Osteocyte (in vitro differentiated cells): ENCODE results near the gene SNX19. TPM values are rescaled to one million over a fixed set of nuclear protein-coding genes. Genes with fewer than 3 reads are reported as not detected.

ENCODE experiments used
- DNase-seq: peaks from one replicate; pipeline ENCODE4 v3.0.0; 2021; ENCODE audit warnings: mixed read lengths; ENCODE audit not compliant: unreplicated experiment; ENCODE audit errors: extremely low spot score
- H3K27ac Mint-ChIP-seq: one replicate; pipeline ENCODE4 v1.8.0; 2021; ENCODE audit warnings: mild to moderate bottlenecking, mixed read lengths; ENCODE audit not compliant: unreplicated experiment
- H3K27me3 Mint-ChIP-seq: one replicate; pipeline ENCODE4 v1.8.0; 2021; ENCODE audit warnings: mixed read lengths; ENCODE audit not compliant: unreplicated experiment
- H3K36me3 Mint-ChIP-seq: one replicate; pipeline ENCODE4 v1.8.0; 2021; ENCODE audit warnings: mixed read lengths; ENCODE audit not compliant: unreplicated experiment
- H3K4me1 Mint-ChIP-seq: one replicate; pipeline ENCODE4 v1.8.0; 2021; ENCODE audit warnings: mixed read lengths; ENCODE audit not compliant: unreplicated experiment
- H3K4me3 Mint-ChIP-seq: one replicate; pipeline ENCODE4 v1.8.0; 2021; ENCODE audit warnings: mild to moderate bottlenecking, moderate library complexity, mixed read lengths; ENCODE audit not compliant: unreplicated experiment
- H3K9me3 Mint-ChIP-seq: one replicate; pipeline ENCODE4 v1.8.0; 2021; ENCODE audit warnings: mixed read lengths; ENCODE audit not compliant: unreplicated experiment
- CTCF ChIP-seq: fragments of 200-600 bp; sonication (generic); IDR thresholded peaks from 2 replicates; pipeline ENCODE4 v1.5.0; 2021; ENCODE audit warnings: antibody characterized with exemption, mild to moderate bottlenecking, moderate library complexity
- total RNA-seq: library from RNA; stranded (reverse); gene quantifications from 2 replicates; pipeline ENCODE4 v1.2.1, GENCODE V29; 2021

SNX19 gene
- total RNA-seq, 1 donor from 2014 or later = 68.4 TPM

DNA sequence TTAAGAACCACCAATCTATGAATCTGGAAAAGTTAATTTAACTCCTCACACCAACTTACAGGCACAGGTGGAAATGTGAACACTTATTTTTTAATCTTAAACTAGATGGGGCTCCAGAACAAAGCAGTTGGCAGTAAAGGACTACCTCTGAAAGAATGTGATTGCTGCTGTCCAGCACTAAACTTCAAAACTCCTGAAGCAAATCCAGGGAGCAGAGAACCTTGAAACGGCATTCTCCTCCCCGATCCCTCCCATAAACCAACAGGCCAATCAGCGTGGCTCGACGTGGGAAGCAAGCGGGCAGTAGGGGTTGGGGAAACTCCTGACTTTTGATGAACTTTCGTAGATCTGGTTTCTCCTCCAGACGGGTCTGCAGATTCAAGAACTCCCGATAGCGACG, 5.0 kb downstream of the SNX19 start:
- H3K9me3 Mint-ChIP-seq = no peaks in the 10 kb centered on the region
- H3K4me1 Mint-ChIP-seq = peaks cover 21% of the 10 kb centered on the region
- DNase-seq = no peak
- no peak overlapping the region for H3K4me3 Mint-ChIP-seq
- TF ChIP-seq CTCF = no peak
- no peak overlapping the region for H3K27ac Mint-ChIP-seq
- peaks cover 49% of the 10 kb centered on the region for H3K36me3 Mint-ChIP-seq
- H3K27me3 Mint-ChIP-seq = no peaks in the 10 kb centered on the region

- peaks cover 61% of the 10 kb centered on the region for H3K36me3 Mint-ChIP-seq
- H3K27ac Mint-ChIP-seq = peak overlapping the region; percentile 1
Observed at GRCh38 chr11:130909650-130910049, 6.6 kb downstream of the SNX19 start.

DNA sequence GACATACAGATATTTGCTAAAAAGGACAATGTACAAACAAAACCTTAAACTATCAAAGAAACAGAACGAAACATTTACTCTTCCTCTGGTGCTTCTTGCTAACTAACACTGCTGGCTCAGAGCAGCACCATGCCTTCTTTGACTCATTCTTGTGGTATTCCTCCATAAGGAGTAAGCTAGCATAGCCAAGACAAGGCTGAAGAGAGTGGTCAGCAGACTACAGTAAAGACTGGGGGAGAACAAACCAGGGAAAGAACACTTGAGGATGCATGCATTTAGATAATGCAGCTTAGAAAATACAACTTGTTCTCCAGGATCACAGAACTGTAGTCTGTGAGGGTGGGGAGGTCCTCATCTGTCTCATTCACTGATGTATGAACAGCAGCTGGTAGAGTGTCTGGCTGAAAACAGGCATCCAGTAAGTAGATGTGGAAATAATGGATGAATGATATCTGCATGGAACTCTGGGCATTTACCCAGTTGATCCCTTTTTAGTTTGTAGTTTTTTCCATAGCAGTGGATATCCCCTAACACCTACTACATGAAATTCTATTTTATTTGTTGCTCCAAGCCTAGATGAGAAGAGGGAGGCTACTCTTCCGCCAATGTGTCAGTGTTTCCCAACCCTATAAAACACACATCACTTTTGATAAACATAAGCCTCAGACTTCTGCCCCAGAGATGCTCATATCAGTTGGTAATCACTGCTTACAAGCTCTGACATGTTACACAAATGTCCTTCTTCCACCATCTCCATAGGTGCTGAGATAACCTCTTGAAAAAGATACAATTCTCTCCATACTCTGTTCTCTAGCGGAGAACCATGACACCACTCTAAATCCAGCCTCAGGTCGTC, 7.3 kb downstream of the SNX19 start:
- H3K9me3 Mint-ChIP-seq = no peaks in the 10 kb centered on the region
- no peak for DNase-seq
- no peak overlapping the region for H3K4me3 Mint-ChIP-seq
- TF ChIP-seq CTCF = no peak
- no peaks in the 10 kb centered on the region for H3K27me3 Mint-ChIP-seq
- H3K27ac Mint-ChIP-seq = peak overlapping the region; percentile 1
- peaks cover 15% of the 10 kb centered on the region for H3K4me1 Mint-ChIP-seq
- H3K36me3 Mint-ChIP-seq = peaks cover 63% of the 10 kb centered on the region

More at GRCh38 chr11:130909650-130910049, 6.6 kb downstream of the SNX19 start:
- no peak for TF ChIP-seq CTCF
- Mint-ChIP-seq H3K9me3 (no peaks in the 10 kb centered on the region), H3K27me3 (no peaks in the 10 kb centered on the region), H3K4me1 (peaks cover 15% of the 10 kb centered on the region), H3K4me3 (no peak overlapping the region)
- DNase-seq = no peak

DNA sequence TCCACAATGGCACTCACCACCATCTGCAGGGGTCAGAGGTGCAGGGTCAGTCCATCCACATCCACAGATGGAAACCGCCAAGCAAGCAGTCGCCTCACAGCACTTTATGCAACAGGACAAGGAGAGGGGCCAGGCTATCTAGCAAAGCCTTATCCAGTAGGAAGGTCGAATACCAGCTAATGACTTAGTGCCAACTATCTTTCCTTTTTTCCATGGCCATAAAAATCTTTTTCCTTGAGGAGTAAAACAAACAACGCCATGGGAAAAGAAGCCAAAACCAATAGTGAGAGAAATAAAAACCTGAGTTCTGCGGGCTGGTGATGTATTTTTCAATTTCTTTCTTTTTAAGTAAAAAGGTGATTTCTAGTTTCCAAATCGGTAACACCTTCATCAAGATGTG, 8.2 kb downstream of the SNX19 start:
- Mint-ChIP-seq H3K27me3 (no peaks in the 10 kb centered on the region), H3K4me1 (peaks cover 11% of the 10 kb centered on the region), H3K27ac (no peak overlapping the region), H3K4me3 (no peak overlapping the region), H3K36me3 (peaks cover 59% of the 10 kb centered on the region), H3K9me3 (no peaks in the 10 kb centered on the region)
- TF ChIP-seq CTCF = no peak
- DNase-seq = no peak

GRCh38 chr11:130907229-130907628, 9.1 kb downstream of the SNX19 start:
- Mint-ChIP-seq H3K27ac (no peak overlapping the region), H3K9me3 (no peaks in the 10 kb centered on the region), H3K4me3 (no peak overlapping the region), H3K4me1 (peaks cover 8% of the 10 kb centered on the region), H3K36me3 (peaks cover 62% of the 10 kb centered on the region), H3K27me3 (no peaks in the 10 kb centered on the region)
- no peak for DNase-seq
- TF ChIP-seq CTCF = no peak
